ENCODE measurements around the gene WASF3.

The WASF3 gene

DNA sequence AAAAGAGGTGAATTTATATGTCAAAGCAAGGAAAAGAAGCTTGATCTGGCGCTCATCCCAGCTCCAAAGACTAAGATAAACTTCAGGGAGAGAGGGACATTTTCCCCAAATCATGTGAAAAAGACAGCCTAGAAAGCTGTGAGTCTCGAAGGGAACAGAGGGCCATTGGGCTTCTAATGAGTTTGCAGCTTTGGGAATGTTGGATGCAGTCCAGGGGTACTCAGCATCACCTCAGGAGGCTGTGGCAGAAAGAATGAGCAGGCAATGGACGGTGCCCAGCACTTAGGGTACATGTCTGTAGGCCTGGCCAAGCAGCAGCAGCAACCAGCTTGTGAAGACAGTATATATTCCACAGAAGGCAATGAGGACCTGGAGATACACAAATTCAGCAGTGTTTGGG is 25.7 kb upstream of the WASF3 start:
- no peak for TF ChIP-seq JUND (IDR thresholded peaks at IDR 0.05; ENCODE audit: low read depth)
- no peak for DNase-seq (ENCODE audit: low read depth in 1 of 2, low spot score in 1 of 2)
- in situ Hi-C loops (cut with HindIII; ENCODE audit: low pct_unique_long_range_greater_than_20kb, low sequenced_read_pairs), result no loop called here

- no peak for TF ChIP-seq JUND (IDR thresholded peaks at IDR 0.05; ENCODE audit: low read depth)
- no peak for DNase-seq (ENCODE audit: low read depth in 1 of 2, low spot score in 1 of 2)
- in situ Hi-C loops (cut with HindIII; ENCODE audit: low pct_unique_long_range_greater_than_20kb, low sequenced_read_pairs), result no loop called here
Observed at GRCh38 chr13:26534036-26534726, 23.3 kb upstream of the WASF3 start.

DNA sequence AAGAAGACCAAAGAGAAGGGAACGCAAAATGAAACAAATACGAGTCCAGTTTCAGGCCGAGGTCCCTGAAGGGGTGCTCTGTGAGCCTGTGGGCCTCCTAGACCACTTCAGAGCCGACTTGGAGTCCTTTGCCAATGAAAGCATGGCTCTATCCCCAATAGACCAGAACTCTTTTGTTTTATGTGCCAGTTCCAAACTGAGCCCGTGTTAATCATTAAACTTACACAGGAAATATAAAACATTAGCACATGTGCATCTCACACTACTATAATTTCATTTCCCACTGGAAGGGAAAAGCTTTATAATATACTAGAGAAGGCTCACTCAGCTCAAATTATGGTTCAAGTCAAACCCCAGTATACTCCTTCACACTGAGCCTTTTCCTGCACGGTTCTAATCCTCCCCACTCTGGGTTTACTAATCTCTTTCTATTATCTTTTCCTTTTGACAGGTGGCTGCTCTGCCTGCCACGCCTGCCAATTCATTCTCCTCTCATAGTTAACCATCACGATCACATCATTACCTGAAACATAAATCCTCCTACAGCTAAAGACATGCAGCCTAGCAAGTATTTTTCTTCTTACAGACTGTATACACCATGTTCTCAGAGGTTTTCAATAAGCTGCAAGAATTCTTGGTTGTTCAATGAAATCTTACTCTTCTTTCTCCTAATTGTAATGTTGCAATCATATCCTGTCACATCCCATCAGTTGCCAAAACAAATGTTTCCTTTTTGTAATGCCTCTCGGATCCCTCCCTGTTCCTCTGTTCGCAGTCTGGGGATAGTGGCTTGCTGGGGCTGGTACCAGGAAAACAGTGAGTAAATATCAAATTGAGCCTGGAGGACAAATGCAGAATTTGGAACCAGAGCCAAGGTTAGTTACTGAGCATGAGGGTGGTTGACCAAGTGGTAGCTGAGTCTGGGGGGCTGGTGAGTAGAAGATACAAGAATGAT is 18.8 kb upstream of the WASF3 start:
- DNase-seq (ENCODE audit: low read depth in 1 of 2, low spot score in 1 of 2), result peak in 1 of 2 experiments; percentile 11
- no peak for TF ChIP-seq JUND (IDR thresholded peaks at IDR 0.05; ENCODE audit: low read depth)
- in situ Hi-C loops (cut with HindIII; ENCODE audit: low pct_unique_long_range_greater_than_20kb, low sequenced_read_pairs), result no loop called here

- TF ChIP-seq JUND (IDR thresholded peaks at IDR 0.05; ENCODE audit: low read depth), result no peak
- DNase-seq (ENCODE audit: low read depth in 1 of 2, low spot score in 1 of 2), result no peak
- in situ Hi-C loops (cut with HindIII; ENCODE audit: low pct_unique_long_range_greater_than_20kb, low sequenced_read_pairs), result no loop called here
Observed at GRCh38 chr13:26539738-26540292, 17.7 kb upstream of the WASF3 start.

GRCh38 chr13:26540334-26540733 is 17.1 kb upstream of the WASF3 start:
- DNase-seq (ENCODE audit: low read depth in 1 of 2, low spot score in 1 of 2), result no peak

DNA sequence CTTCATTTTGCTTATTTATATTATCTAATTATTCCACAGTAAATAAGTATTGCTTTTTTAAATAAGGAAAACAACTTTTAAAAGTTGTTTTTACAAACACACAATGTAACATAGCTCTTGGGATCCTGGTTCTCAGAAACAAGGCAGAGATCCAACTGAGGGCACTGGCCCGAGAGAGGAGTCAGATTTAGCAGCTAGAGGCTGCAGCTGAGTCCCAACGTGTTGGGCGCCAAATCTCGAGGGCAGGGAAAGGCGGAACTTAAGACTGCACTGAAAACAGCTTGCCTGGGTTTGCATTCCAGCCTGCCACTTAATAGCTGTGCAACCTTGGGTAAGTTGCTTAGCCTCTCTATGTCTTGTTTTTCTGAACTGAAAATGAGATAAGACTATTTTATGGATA is 16.4 kb upstream of the WASF3 start:
- in situ Hi-C loops (cut with HindIII; ENCODE audit: low pct_unique_long_range_greater_than_20kb, low sequenced_read_pairs), result no loop called here
- TF ChIP-seq JUND (IDR thresholded peaks at IDR 0.05; ENCODE audit: low read depth), result no peak
- DNase-seq (ENCODE audit: low read depth in 1 of 2, low spot score in 1 of 2), result no peak

More at GRCh38 chr13:26540334-26540733, 17.1 kb upstream of the WASF3 start:
- in situ Hi-C loops (cut with HindIII; ENCODE audit: low pct_unique_long_range_greater_than_20kb, low sequenced_read_pairs), result no loop called here
- no peak for TF ChIP-seq JUND (IDR thresholded peaks at IDR 0.05; ENCODE audit: low read depth)

DNA sequence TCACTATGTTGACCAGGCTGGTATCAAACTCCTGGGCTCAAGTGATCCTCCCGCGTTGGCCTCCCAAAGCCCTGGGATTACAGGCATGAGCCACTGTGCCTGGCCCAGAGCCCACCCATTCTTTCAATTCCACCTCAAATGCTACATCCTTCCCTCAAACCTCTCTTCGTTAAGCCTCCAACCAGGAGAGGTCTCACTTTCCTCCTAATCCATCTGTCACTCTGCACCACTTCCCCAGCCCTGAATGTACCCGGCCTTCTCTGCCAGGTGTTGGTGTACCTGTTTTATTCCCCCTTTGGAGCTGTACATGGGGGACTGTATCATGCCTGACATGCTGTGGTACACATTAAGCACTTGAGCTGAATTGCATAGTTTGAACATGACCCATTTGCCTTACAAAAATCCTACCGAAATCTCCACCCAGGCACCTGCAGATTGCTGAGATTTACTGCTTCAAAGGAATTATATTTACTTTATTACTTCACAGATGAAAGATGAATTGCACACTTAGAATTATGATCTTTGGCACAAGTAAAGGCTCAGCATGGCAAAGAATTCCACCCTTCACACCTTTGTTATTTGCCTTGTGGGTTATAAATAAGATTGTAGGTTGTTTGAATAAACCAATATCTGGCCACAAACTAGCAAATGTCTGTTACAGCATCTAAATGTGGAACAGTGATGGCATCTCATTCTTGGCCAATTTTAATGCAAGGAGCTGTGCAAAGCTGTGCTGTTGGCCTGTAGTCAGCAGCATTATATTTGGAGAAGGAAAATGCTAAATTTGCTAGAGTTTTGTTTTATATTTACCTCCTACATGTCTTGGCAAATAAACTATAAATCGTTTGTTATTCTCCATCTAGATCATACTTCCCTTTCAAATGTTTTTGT is 15.6 kb upstream of the WASF3 start:
- in situ Hi-C loops (cut with HindIII; ENCODE audit: low pct_unique_long_range_greater_than_20kb, low sequenced_read_pairs), result no loop called here
- no peak for DNase-seq (ENCODE audit: low read depth in 1 of 2, low spot score in 1 of 2)
- no peak for TF ChIP-seq JUND (IDR thresholded peaks at IDR 0.05; ENCODE audit: low read depth)

DNA sequence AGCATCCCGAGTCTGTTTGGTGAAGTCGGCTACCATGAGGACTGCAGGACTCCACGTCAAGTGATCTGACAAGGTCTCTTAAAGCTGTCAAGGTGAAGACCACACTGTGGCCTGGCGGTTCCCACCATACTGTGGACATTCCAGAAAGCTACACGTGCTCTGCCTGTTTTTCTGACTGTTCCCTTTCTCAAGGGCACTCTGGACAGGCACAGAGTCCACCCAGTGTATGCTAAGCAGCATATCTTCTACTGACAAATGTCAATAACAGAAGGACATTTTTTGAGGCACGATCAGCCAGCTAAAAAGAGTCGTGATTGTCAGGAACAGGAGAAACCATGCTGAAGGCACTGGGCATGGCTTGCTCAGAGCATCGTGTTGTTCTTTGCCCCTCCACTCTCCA is 12.8 kb upstream of the WASF3 start:
- in situ Hi-C loops (cut with HindIII; ENCODE audit: low pct_unique_long_range_greater_than_20kb, low sequenced_read_pairs), result no loop called here
- no peak for DNase-seq (ENCODE audit: low read depth in 1 of 2, low spot score in 1 of 2)
- no peak for TF ChIP-seq JUND (IDR thresholded peaks at IDR 0.05; ENCODE audit: low read depth)

DNA sequence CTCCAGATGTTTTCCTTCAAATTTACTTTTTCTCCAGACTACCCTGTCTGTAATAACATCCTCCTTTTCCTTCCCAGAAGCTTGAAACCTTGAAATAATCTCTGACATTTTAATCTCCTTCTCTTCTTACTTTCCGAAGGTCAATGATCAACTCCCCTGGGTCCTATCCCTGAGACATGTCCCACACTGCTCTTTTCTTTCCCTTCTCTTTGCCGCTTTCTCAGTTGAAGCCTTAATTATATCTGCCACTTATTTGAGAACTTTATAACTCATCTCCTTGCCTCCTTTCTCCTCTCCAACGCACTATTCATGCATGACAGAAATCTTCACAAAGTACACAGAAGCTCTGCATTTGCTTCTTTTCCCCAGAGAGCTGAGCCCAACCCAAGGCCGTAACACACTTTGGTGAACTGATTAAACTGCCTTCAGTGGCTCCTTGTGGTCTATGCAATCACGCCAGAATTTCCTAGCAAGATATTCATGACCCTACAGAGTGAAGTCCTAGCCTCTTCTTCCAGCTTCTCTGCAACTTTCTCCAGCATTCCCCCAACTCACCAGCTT is 9.2 kb upstream of the WASF3 start:
- no peak for TF ChIP-seq JUND (IDR thresholded peaks at IDR 0.05; ENCODE audit: low read depth)
- in situ Hi-C loops (cut with HindIII; ENCODE audit: low pct_unique_long_range_greater_than_20kb, low sequenced_read_pairs), result no loop called here
- no peak for DNase-seq (ENCODE audit: low read depth in 1 of 2, low spot score in 1 of 2)

- in situ Hi-C loops (cut with HindIII; ENCODE audit: low pct_unique_long_range_greater_than_20kb, low sequenced_read_pairs), result no loop called here
- DNase-seq (ENCODE audit: low read depth in 1 of 2, low spot score in 1 of 2), result no peak
- no peak for TF ChIP-seq JUND (IDR thresholded peaks at IDR 0.05; ENCODE audit: low read depth)
Observed at GRCh38 chr13:26549713-26550112, 7.8 kb upstream of the WASF3 start.

- no peak for TF ChIP-seq JUND (IDR thresholded peaks at IDR 0.05; ENCODE audit: low read depth)
- no peak for DNase-seq (ENCODE audit: low read depth in 1 of 2, low spot score in 1 of 2)
- in situ Hi-C loops (cut with HindIII; ENCODE audit: low pct_unique_long_range_greater_than_20kb, low sequenced_read_pairs), result no loop called here
Observed at GRCh38 chr13:26551255-26551860, 6.1 kb upstream of the WASF3 start.

Data from T47D (cell line).